RKO (cell line): ENCODE results near the gene CFHR5.
"Not testable (repeated sequence)": the region's sequence is repeated elsewhere in the genome, so short reads cannot be mapped to it uniquely, and the experiment has no call there.

ENCODE experiments used
- DNase-seq: peaks from one replicate; pipeline ENCODE4 v3.0.0-alpha.2; 2016; ENCODE audit warnings: low spot score

The CFHR5 gene

DNA sequence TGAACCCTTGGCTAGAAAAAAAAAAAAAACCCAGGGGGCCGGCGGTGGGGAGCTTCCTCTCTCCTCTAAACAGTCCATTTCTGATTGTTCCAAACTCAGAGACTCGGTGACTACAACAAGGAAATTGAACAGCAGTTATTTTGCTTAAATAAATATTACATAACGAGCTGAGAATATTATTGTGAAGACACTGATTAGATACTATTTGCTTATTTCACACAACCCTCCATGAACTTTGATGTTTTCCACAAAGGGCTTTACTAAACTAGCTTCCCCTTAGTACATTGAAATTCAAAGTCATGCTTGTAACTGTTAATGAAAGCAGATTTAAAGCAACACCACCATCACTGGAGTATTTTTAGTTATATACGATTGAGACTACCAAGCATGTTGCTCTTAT lies at the start of gene CFHR5:
TSS of gene CFHR5 (plus strand) at position 279 of the 400 bp plus-strand sequence. CDS start at position 388, 109 bp downstream.
- no peak for DNase-seq

DNA sequence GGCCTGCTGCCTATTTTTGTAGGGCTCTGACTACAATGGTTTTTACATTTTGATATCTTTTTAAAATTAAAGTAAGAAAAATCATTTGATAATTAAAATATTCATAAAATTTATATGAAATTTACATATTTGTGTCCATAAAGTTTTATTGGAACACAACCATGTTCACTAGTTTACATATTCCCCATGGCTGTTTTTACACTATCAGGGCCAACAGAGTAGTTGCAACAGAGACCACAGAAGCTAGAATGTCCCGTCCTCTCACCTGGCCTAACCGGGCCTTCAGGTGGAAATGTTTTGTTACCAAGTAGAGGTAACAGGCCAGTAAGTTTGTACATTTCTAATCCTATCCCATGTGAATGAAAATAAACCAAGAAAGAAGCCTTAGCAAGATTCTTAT lies 44.5 kb upstream of the CFHR5 start:
- DNase-seq, result not testable (repeated sequence)

- no peak for DNase-seq
Observed at GRCh38 chr1:196933531-196934189, 43.7 kb upstream of the CFHR5 start.

GRCh38 chr1:196941474-196941873 lies 35.9 kb upstream of the CFHR5 start:
- DNase-seq, result not testable (repeated sequence)

GRCh38 chr1:196943568-196943967 lies 33.8 kb upstream of the CFHR5 start, which contains the start of gene CFHR2:
TSS of gene CFHR2 (plus strand) at chr1:196943738. CDS start at chr1:196943881, 143 bp downstream.
- DNase-seq, result not testable (repeated sequence)

- no peak for DNase-seq
Observed at GRCh38 chr1:196951711-196952394, 25.5 kb upstream of the CFHR5 start.

GRCh38 chr1:196954778-196955177 lies 22.6 kb upstream of the CFHR5 start:
- no peak for DNase-seq

GRCh38 chr1:196955926-196956325 lies 21.4 kb upstream of the CFHR5 start:
- no peak for DNase-seq

DNA sequence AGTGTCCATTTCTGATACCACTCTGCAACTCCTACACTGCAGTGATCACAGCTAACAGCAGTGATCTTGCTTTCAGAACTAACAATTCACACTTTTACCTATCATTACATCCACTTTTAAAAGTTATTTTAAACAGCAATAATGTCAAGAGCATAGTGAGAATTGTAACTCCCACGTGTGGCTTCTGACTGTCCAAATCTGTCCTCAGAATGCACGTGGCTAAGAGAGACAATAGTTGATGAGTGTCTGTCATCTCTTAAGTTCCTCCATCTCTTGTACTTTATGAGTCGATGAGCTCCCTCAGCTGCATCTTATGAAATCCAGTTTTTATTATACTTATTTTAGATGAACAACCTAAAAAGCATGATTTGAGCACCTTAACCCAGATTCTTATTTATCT lies 16.5 kb upstream of the CFHR5 start:
- no peak for DNase-seq

DNA sequence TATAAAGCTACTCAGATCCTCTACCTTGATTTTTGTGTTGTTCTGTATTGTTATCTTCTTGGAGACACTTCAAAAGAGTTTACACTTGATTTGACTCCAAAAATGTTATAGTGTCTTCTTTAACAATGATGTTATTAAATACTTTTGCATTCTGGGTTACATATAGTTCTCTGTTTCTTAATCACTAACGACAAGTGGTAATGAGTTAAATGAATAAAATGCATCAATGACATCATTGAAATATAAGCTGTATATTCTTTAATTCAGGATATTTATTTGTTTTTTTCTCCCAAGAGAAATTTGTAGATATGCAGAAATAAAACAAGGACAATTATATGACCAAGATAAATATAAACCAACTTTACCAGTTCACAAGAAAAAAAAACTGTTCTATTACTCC lies 7.2 kb upstream of the CFHR5 start:
- no peak for DNase-seq

GRCh38 chr1:196976278-196976677 lies 1.1 kb upstream of the CFHR5 start:
- no peak for DNase-seq

GRCh38 chr1:196980859-196981258 lies 3.5 kb downstream of the CFHR5 start:
- DNase-seq, result no peak

DNA sequence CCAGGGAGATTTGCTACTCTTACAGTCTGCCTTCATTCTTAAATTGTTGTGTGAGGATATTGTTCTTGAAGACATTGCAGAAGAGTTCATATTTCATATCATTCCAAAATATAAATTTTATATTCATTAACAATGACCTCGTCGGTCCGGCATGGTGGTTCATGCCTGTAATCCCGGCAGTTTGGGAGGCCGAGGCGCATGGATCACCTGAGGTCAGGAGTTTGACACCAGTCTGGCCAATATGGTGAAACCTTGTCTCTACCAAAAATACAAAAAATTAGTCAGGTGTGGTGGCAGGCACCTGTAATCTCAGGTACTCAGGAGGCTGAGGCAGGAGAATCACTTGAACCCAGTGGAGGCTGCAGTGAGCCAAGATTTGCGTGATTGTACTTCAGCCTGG lies 4.9 kb downstream of the CFHR5 start:
- not testable (repeated sequence) for DNase-seq

DNA sequence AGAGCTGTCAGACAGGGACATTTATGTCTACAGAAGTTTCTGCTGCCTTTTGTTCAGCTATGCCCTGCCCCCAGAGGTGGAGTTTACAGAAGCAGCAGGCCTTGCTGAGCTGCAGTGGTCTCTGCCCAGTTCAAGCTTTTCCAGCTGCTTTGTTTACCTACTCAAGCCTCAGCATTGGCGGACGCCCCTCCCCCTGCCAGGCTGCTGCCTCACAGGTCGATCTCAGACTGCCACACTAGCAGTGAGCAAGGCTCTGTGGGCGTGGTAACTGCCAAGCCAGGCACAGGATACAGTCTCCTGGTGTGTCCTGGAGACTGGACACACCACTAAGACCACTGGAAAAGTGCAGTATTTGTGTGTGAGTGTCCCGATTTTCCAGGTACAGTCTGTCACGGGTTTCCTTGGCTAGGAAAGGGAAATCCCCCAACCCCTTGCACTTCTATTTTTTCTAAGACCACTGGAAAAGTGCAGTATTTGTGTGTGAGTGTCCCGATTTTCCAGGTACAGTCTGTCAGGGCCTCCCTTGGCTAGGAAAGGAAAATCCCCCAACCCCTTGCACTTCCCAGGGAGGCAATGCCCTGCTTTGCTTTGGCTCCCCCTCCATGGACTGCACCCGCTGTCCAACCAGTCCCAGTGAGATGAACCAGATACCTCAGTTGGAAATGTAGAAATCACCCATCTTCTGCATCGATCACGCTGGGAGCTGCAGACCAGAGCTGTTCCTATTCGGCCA lies 14.7 kb downstream of the CFHR5 start:
- not testable (repeated sequence) for DNase-seq

DNA sequence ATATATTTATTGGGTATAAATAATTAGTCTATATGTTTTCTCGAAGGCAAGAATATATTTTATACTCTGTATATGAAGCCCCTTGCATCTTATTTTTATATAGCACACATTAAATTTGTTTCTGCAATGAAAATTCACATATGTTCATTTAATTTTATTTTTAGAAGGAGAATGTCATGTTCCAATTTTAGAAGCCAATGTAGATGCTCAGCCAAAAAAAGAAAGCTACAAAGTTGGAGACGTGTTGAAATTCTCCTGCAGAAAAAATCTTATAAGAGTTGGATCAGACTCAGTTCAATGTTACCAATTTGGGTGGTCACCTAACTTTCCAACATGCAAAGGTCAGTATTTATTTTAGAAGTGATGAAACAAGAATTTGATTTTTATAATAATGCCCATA lies 16.6 kb downstream of the CFHR5 start:
- no peak for DNase-seq

DNA sequence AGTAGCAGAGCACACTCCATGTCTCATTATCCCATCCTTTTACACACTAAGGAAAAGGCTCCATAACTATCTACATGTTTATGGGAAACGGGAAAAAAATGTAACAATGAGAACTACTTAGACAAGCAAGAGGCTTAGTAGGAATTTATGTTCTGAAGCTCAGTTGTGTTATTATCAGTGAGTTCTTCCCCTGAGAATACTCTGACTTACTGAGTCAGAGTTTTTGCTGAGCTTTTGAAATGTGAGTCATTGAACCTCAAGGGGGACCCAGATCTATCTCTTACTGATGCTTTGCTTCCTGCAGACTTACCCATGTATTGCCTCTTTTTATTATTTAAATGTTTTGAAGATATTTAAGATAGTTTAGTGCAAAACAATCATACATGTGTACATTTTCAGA lies 20.1 kb downstream of the CFHR5 start:
- peak; percentile 45 for DNase-seq

DNA sequence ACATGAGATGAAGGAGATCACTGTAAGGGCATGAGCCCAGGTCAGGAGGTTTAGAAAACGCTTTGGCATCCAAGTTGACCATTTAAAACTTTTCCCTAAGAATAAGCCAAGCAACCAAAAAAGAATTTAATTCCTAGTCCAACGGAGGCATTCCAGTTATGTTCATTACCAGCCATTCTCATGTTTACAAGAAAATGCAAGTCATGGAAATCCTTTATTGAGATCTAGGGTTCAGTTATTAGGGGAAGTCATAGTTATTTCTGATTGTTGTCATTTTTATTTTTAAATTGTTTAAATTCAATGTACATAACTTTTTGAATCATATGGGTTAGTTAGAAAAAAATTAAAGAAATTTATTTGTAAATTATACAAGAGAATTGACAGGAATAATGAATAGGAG lies 24.5 kb downstream of the CFHR5 start:
- no peak for DNase-seq

- DNase-seq, result no peak
Observed at GRCh38 chr1:197003132-197003531, 25.8 kb downstream of the CFHR5 start.

DNA sequence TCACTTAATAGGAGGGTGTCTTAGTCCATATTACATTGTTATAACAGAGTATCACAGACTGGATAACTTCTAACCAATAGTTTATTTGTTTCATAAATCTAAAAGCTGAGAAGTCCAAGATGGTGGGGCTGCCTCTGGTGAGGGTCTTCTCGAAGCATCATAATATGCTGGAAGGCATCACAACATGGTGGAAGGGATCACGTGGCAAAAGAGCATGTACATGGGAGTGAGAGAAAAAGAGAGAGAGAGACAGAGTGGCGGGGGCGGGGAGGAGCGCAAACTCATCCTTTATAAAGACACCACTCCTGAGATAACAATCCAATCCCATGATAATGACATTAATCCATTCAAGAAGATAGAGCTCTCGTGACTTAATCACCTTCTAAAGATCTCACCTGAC lies 31.5 kb downstream of the CFHR5 start:
- no peak for DNase-seq

- no peak for DNase-seq
Observed at GRCh38 chr1:197011614-197012013, 34.3 kb downstream of the CFHR5 start.

GRCh38 chr1:197013234-197013633 lies 35.9 kb downstream of the CFHR5 start:
- no peak for DNase-seq

DNA sequence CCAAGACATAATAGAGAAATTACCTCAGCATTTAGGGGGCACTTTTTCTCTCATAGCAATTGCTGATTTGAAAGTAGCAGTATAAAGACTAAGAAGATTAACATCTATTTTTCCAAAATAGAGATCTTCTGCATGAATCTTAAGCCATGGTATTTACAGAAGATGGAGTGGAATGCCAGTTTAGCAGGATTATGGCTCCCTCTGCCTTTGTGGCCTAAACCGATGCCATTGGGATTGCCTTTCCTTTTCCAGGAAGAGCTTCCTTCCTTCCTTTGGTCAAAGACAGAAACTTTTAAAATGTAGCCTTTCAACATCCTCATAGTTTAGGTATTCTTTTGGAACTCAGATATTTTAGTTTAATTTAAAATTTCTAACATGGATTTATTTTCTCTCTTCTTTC lies 39.4 kb downstream of the CFHR5 start:
- DNase-seq, result no peak

- DNase-seq, result no peak
Observed at GRCh38 chr1:197017558-197018146, 40.3 kb downstream of the CFHR5 start.
